ENCODE data around the gene TBL1X.

TBL1X gene

GRCh38 chrX:9668537-9668936 is 203.7 kb downstream of the TBL1X start:
- DNase-seq (ENCODE audit: low spot score) = no peak

- peak; percentile 4 for DNase-seq (ENCODE audit: low spot score)
Measured at GRCh38 chrX:9670136-9670814, 205.4 kb downstream of the TBL1X start.

- DNase-seq (ENCODE audit: low spot score) = no peak
Measured at GRCh38 chrX:9671998-9672397, 207.1 kb downstream of the TBL1X start.

- DNase-seq (ENCODE audit: low spot score) = no peak
Measured at GRCh38 chrX:9676306-9676705, 211.4 kb downstream of the TBL1X start.

- DNase-seq (ENCODE audit: low spot score) = no peak
Measured at GRCh38 chrX:9676738-9677097, 211.9 kb downstream of the TBL1X start.

- DNase-seq (ENCODE audit: low spot score) = peak; percentile 2
Measured at GRCh38 chrX:9677098-9677739, 212.4 kb downstream of the TBL1X start.

- DNase-seq (ENCODE audit: low spot score) = no peak
Measured at GRCh38 chrX:9678215-9678965, 213.5 kb downstream of the TBL1X start.

- no peak for DNase-seq (ENCODE audit: low spot score)
Measured at GRCh38 chrX:9681011-9681410, 216.2 kb downstream of the TBL1X start.

- DNase-seq (ENCODE audit: low spot score) = no peak
Measured at GRCh38 chrX:9681422-9681821, 216.6 kb downstream of the TBL1X start.

- DNase-seq (ENCODE audit: low spot score) = peak; percentile 2
Measured at GRCh38 chrX:9682456-9682855, 217.6 kb downstream of the TBL1X start.

GRCh38 chrX:9682861-9683260 is 218.0 kb downstream of the TBL1X start:
- DNase-seq (ENCODE audit: low spot score) = no peak

- DNase-seq (ENCODE audit: low spot score) = no peak
Measured at GRCh38 chrX:9683350-9683749, 218.5 kb downstream of the TBL1X start.

- no peak for DNase-seq (ENCODE audit: low spot score)
Measured at GRCh38 chrX:9687899-9688298, 223.0 kb downstream of the TBL1X start.

GRCh38 chrX:9688833-9689232 is 224.0 kb downstream of the TBL1X start:
- DNase-seq (ENCODE audit: low spot score) = no peak

- DNase-seq (ENCODE audit: low spot score) = no peak
Measured at GRCh38 chrX:9690046-9690445, 225.2 kb downstream of the TBL1X start.

GRCh38 chrX:9693307-9694001 is 228.6 kb downstream of the TBL1X start:
- DNase-seq (ENCODE audit: low spot score) = no peak

GRCh38 chrX:9698576-9698975 is 233.7 kb downstream of the TBL1X start:
- no peak for DNase-seq (ENCODE audit: low spot score)

- no peak for DNase-seq (ENCODE audit: low spot score)
Measured at GRCh38 chrX:9700555-9700954, 235.7 kb downstream of the TBL1X start.

- no peak for DNase-seq (ENCODE audit: low spot score)
Measured at GRCh38 chrX:9701790-9702189, 236.9 kb downstream of the TBL1X start.

GRCh38 chrX:9703406-9703805 is 238.5 kb downstream of the TBL1X start:
- DNase-seq (ENCODE audit: low spot score) = no peak

- no peak for DNase-seq (ENCODE audit: low spot score)
Measured at GRCh38 chrX:9704876-9705465, 240.1 kb downstream of the TBL1X start.

- DNase-seq (ENCODE audit: low spot score) = no peak
Measured at GRCh38 chrX:9706421-9706820, 241.6 kb downstream of the TBL1X start.
